Stimulated activated CD4-positive, alpha-beta T cell treated with anti-CD3 and anti-CD28 coated beads, Interleukin-2, amount 100 ng/mL, for 48 hours (primary cell): ENCODE results near the gene INSC.
A peak's percentile ranks its signal among the peaks of the same experiment; 100 is the strongest.

ENCODE experiments used
- DNase-seq, 2 donors: peaks; one replicate each; pipeline ENCODE4 v3.0.0-alpha.2; 2020

INSC gene

DNA sequence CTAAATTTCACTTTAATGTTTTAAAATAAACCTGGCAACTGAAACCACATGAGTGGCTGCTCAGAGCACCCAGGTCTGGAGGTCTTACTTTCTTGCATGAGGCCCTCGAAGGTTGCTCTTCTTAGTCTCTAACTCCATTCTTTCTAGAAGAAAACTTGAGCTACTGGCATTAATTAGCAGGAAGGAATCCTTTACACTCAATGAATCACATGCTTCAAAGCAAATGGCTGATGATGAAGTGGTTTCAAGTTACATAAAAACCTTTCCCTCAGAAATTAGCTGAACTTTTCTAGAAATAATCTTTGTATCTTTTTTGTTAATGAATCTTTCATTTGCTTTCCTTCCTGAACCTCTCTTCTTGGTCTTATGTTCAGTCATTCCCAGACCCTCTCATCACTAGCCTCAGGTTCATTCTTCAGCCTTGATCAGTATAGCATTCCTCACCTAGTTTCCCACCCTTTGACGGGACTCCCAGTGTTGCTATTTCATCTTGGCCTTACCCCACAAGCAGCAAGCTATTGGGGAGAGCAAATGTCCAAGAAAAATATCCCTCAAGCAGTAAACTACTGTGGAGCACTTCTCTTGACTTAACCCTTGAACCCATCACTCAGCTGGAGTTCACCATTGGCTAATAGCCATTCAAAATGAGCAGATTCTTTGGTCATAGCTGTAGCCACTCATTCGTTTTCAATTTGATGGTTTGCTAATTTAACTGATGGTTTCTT lies 75.1 kb downstream of the INSC start:
- no peak for DNase-seq

GRCh38 chr11:15190611-15191010 lies 75.9 kb downstream of the INSC start:
- DNase-seq, result no peak

DNA sequence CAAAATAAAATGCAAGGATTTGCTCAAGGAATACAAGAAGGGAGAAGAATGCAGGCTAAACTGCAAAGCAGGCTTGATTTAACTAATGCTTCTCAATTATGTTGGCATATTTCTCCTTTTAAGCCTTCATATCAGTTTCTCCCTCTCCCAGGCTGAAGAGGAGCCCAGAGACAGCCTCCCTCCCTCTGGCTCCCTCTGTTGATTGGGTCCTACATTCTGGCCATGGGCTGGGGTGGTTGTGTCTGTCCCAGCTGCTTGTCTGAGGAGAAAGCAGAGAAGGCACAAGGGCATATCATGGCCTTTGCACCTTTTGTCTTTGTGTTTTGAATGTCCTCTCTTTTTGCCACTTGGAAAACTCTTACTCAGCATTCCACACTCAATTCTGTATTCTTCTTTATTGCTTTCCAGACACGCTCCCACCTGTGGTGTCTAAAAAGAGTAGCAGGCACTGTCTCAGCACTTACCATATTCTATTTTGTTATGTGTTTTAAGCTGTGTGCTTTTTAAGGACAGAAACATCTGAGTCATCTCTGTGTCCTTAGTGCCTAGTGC lies 77.4 kb downstream of the INSC start:
- DNase-seq, result no peak

GRCh38 chr11:15194671-15195415 lies 80.1 kb downstream of the INSC start:
- no peak for DNase-seq

GRCh38 chr11:15195454-15196200 lies 80.9 kb downstream of the INSC start:
- no peak for DNase-seq

GRCh38 chr11:15196704-15197103 lies 82.0 kb downstream of the INSC start:
- DNase-seq, result no peak

DNA sequence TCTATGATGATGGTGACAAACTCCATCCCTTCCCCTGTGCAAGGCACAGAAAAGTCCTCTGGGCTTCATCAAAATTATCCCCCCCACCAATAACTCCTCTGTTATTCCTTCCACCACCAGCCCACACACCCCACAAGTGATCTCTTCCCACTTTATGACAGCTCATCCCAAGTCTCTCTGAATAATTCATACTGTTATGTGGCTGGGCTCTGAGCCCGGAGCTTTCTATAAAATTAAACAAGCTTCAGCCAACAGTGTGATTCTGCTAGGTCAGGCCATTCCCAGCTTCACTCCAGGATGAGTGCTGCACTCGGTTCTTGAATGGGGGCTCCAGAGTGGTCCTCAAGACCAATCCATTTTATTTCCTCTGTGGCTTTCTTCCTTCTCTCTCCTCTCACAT lies 83.0 kb downstream of the INSC start:
- no peak for DNase-seq

- no peak for DNase-seq
These were observed 83.6 kb downstream of the INSC start for GRCh38 chr11:15198284-15198683.

DNA sequence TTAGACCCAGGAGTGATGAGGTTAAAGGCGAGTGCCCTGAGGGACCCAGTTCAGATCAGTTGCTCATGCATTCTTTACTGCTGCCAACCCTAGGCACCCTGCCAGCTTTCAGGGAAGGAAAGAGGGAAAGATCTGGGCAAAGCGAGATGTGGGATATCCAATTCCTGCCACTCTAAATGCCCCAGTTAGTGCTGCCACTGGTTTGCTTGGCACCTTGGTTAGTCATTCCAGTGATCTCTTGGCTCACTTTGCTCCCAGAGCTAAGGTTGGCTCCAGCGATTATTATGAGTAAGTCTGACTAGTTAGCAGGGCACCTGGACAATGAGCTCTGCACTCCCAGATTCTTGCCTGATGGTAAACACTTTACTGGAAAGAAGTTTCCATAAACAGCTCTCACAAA lies 85.0 kb downstream of the INSC start:
- DNase-seq, result no peak

DNA sequence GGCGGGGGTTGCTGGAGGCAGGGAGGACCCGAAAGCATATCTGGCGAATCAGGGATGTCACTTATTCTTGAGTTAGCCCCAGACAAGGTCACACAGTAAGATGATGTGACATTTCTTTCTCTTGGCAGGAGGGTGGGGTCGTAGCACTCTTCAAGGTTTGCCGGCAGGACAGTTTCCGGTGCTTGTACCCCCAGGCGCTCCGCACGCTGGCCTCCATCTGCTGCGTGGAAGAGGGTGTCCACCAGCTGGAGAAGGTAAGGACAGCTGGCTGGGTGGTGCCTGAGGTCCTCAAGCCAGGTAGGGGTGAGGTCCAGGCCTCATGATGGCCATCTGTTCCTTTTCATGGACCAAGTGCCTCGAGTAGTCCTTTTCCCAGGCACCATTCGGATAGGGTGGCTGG lies 86.0 kb downstream of the INSC start:
- DNase-seq, result no peak

- DNase-seq, result no peak
These were observed 86.9 kb downstream of the INSC start for GRCh38 chr11:15201586-15201985.

- DNase-seq, result no peak
These were observed 87.9 kb downstream of the INSC start for GRCh38 chr11:15202626-15203025.

DNA sequence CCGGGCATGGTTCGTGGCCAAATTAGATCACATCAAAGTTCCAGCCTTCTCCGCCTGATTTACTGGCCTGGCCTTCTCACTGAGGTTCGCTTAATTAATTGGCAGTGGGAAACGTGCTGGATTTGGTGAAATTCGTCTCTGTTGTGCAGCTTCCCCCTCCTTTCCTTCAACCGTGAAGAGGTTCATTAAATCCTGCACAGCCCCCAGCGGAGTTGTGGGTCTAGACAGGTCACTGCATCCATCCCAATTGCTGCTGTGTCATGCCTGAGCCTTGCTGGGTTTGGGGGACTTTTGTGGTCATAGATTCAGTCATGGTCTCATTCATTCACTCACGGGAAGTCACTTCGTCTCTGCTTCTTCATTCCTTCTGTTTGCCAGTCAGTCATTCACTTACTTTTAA lies 90.0 kb downstream of the INSC start:
- DNase-seq, result no peak

DNA sequence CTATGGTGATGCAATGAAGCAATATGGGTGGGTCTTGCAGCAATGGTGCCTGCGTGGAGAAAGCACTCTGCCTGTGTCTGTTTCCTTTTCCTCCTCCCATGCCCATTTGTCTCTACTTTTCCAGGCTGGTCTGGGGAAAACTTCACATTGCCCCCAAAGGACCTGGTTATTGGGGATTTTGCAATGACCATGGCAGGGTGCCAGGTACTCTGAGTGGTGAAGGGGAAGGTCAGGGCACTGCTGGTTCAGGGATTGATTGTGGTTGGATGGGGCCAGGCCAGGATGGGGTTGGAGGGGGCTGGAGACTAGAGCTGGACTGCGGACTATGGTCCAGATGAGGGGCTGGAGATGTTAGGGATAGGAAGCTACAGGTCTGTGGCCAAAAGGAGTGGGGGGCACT lies 92.1 kb downstream of the INSC start:
- DNase-seq, result no peak

DNA sequence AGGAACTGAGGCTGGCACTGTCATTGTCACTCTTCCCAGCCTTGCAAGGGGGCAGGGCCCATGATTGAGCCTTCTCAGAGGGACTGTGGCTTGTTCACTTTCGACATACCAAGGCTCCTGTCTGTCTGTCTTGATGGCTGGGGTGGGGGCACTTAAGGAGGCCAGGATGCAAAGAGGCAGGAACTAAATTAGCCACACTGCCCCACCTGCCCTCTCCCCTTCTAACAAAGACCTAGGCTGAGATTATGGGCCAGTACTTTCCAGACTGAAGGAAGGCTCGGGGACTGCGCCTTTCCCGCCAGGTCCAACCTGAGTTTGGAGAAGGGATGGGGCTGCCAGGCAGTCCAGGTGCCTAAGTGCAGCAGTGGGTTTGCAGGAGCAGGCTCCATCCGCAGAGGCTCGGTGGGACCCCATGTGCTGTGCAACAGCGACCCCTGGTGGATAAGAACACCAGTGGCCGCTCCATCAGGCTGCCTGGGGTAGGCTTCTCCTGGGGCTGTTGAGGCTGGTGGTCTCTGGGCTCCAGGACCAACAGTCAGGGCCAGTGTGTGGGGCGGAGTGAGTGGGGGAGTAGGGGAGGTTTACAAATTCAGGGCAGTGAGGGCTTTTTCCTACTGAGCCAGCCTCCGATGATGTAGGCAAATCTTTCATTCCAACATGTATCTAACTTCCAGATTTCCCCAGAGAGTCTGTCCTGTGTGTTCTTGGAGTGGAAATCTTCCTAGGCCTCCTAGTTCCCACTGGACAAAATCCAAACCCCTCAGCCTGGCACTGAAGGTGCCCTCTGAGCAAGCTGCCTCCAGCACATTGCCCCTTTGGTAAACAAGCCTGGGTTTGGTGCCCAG lies 93.9 kb downstream of the INSC start:
- peak; percentile 78 to 79 for DNase-seq

DNA sequence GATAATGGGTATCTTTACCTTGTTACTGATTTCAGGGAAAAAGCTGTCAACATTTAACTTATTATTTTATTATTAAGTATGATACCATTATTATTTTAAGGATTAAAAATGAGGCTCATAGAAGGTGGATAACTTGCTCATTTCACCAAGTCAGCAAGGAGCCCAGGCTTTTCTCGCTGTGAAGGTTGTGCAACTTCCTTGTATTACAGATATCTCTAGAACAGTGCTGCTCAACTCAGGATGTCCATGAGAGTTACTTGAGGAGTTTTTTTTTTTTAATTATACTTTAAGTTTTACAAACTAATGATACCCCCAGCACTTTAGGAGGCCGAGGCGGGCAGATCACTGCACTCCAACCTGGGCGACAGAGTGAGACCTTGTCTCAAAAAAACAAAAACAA lies 98.2 kb downstream of the INSC start:
- DNase-seq, result no peak

GRCh38 chr11:15213471-15214231 lies 98.9 kb downstream of the INSC start:
- no peak for DNase-seq

DNA sequence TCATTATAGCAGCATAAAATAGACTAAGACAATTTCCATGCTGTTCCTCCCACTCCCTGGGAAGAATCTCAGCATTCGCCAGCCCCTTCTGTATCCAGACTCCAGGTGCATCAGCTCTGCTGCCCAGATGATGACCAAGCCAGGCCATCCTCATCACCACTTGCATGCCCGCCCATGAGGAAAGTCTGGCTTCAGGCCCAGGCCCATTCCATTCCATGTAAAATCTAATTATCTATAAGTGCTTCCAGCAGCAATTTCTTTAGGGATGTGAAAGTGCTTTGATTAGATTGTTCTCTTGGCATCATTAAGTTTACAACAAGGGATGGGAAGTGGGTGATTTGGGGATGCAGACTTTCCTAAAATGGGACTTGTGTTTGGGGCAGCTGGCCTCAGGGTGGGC lies 100.3 kb downstream of the INSC start:
- DNase-seq, result no peak

GRCh38 chr11:15216678-15217077 lies 102.0 kb downstream of the INSC start:
- no peak for DNase-seq

DNA sequence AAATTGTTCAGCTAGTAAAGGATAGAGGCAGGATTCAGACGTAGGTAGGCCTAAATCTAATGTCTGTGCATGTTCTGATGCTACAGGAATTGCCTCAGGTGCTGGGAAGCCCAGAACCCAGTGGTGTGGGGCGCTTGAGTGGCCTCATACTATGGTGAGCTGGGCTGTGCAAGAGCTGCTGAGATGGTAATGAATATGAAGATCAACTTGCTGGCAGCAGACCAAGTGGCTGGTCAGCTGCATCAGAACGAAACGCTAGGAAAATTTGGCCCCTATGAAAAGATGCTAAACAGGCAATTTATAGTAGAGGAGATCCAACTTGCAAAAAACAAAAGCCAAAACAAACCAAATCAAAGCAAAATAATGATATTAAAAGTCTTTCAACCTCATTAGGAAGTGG lies 102.7 kb downstream of the INSC start:
- no peak for DNase-seq

DNA sequence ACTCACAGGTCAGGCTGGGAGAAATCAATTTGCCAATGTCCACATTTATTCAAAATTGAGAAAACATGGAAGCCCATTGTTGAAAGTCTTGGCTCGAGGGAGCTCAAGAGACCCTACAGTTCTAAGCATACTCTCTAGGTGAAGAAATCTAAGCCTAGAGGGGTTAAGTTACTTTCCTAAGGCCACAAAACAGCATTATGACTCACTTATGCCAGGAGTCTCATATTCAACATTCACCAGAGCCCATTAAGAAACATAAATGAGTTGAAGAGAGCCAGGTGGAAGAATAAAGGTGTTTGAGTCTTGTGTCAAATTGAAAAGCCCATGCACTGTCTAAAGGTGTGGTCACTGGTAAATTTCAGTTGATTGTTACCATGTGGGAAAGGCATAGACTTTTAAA lies 108.1 kb downstream of the INSC start:
- DNase-seq, result no peak

DNA sequence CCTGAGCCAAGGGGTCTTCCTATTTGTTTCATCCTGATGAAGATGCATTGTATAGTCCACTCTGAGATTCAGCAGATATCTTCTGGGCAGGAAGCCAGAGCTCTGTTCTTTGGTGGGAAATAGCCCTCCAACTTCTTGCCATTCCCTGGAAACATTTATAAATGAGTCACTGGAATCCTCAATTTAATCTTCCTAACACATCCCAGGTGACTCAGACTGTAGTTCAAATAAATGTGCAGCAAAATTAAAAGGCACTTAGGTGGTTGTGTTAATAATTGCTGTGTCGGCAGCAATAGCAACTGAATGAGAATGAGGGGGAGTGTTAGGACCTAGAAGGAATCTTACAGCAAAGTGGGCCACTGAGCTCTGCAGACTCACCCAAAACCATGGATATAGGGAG lies 108.6 kb downstream of the INSC start:
- DNase-seq, result no peak
